NCI-H1436 (cell line): ENCODE measurements around the gene LPIN1.
A peak's percentile ranks its signal among the peaks of the same experiment; 100 is the strongest.

Experiments used
- DNase-seq: peaks from one replicate; lab custom pipeline; 2025; lab: John Stamatoyannopoulos, UW

The LPIN1 gene

GRCh38 chr2:11764359-11764758, 17.9 kb downstream of the LPIN1 start:
- no peak for DNase-seq

- DNase-seq = no peak
Measured at GRCh38 chr2:11764920-11765319, 18.5 kb downstream of the LPIN1 start.

GRCh38 chr2:11765501-11765900, 19.1 kb downstream of the LPIN1 start:
- no peak for DNase-seq

- DNase-seq = no peak
Measured at GRCh38 chr2:11766016-11766415, 19.6 kb downstream of the LPIN1 start.

- DNase-seq = no peak
Measured at GRCh38 chr2:11767779-11768178, 21.3 kb downstream of the LPIN1 start.

GRCh38 chr2:11768946-11769345, 22.5 kb downstream of the LPIN1 start:
- DNase-seq = no peak

- DNase-seq = no peak
Measured at GRCh38 chr2:11769516-11769915, 23.1 kb downstream of the LPIN1 start.

- DNase-seq = no peak
Measured at GRCh38 chr2:11770531-11771188, 24.2 kb downstream of the LPIN1 start.

GRCh38 chr2:11771971-11772615, 25.7 kb downstream of the LPIN1 start:
- DNase-seq = no peak

GRCh38 chr2:11773111-11773510, 26.7 kb downstream of the LPIN1 start:
- DNase-seq = no peak

GRCh38 chr2:11773747-11774525, 27.5 kb downstream of the LPIN1 start:
- no peak for DNase-seq

- no peak for DNase-seq
Measured at GRCh38 chr2:11774600-11774999, 28.2 kb downstream of the LPIN1 start.

- no peak for DNase-seq
Measured at GRCh38 chr2:11775384-11775783, 29.0 kb downstream of the LPIN1 start.

GRCh38 chr2:11777066-11777782, 30.8 kb downstream of the LPIN1 start:
- no peak for DNase-seq

- DNase-seq = no peak
Measured at GRCh38 chr2:11777886-11778415, 31.5 kb downstream of the LPIN1 start.

- DNase-seq = no peak
Measured at GRCh38 chr2:11778416-11778815, 32.0 kb downstream of the LPIN1 start.

- peak; percentile 58 for DNase-seq
Measured at GRCh38 chr2:11778923-11779757, 32.7 kb downstream of the LPIN1 start.

- DNase-seq = no peak
Measured at GRCh38 chr2:11781602-11782001, 35.2 kb downstream of the LPIN1 start.

- no peak for DNase-seq
Measured at GRCh38 chr2:11784280-11784679, 37.8 kb downstream of the LPIN1 start.

- DNase-seq = no peak
Measured at GRCh38 chr2:11784747-11785610, 38.5 kb downstream of the LPIN1 start.
